HUDEP-2 (cell line): ENCODE results near the gene DSCAML1.
"Not testable (repeated sequence)": the region's sequence is repeated elsewhere in the genome, so short reads cannot be mapped to it uniquely, and the experiment has no call there.

ENCODE experiments used
- DNase-seq, 76 experiments: peaks; one replicate each; lab custom pipeline; 2025; ENCODE audit not compliant: unreplicated experiment in 76 of 76; lab: John Stamatoyannopoulos, UW

The DSCAML1 gene

GRCh38 chr11:117766026-117766425 is 31.0 kb downstream of the DSCAML1 start:
- no peak for DNase-seq

GRCh38 chr11:117765068-117765467 is 31.9 kb downstream of the DSCAML1 start:
- DNase-seq = no peak

GRCh38 chr11:117763465-117763864 is 33.6 kb downstream of the DSCAML1 start:
- not testable (repeated sequence) for DNase-seq

- DNase-seq = no peak
Observed at GRCh38 chr11:117761993-117762392, 35.0 kb downstream of the DSCAML1 start.

- DNase-seq = no peak
Observed at GRCh38 chr11:117759305-117759704, 37.7 kb downstream of the DSCAML1 start.

- DNase-seq = no peak
Observed at GRCh38 chr11:117754030-117754429, 43.0 kb downstream of the DSCAML1 start.

GRCh38 chr11:117752721-117753237 is 44.2 kb downstream of the DSCAML1 start:
- DNase-seq = no peak

- no peak for DNase-seq
Observed at GRCh38 chr11:117752071-117752470, 44.9 kb downstream of the DSCAML1 start.

- DNase-seq = no peak
Observed at GRCh38 chr11:117750916-117751662, 45.9 kb downstream of the DSCAML1 start.

- no peak for DNase-seq
Observed at GRCh38 chr11:117750357-117750756, 46.7 kb downstream of the DSCAML1 start.

GRCh38 chr11:117749541-117749910 is 47.5 kb downstream of the DSCAML1 start:
- no peak for DNase-seq

- no peak for DNase-seq
Observed at GRCh38 chr11:117748771-117749540, 48.1 kb downstream of the DSCAML1 start.

GRCh38 chr11:117747892-117748291 is 49.1 kb downstream of the DSCAML1 start:
- no peak for DNase-seq

- no peak for DNase-seq
Observed at GRCh38 chr11:117745346-117745745, 51.7 kb downstream of the DSCAML1 start.

- DNase-seq = no peak
Observed at GRCh38 chr11:117744471-117745150, 52.4 kb downstream of the DSCAML1 start.

GRCh38 chr11:117743121-117743815 is 53.7 kb downstream of the DSCAML1 start:
- DNase-seq = no peak

- DNase-seq = no peak
Observed at GRCh38 chr11:117738246-117738957, 58.6 kb downstream of the DSCAML1 start.

GRCh38 chr11:117735350-117735977 is 61.6 kb downstream of the DSCAML1 start:
- no peak for DNase-seq

GRCh38 chr11:117734601-117735024 is 62.4 kb downstream of the DSCAML1 start:
- no peak for DNase-seq

GRCh38 chr11:117733316-117733715 is 63.7 kb downstream of the DSCAML1 start:
- DNase-seq = no peak
